Fibroblast of skin of back (primary cell): ENCODE data around the gene GRAMD4.

ENCODE experiments used
- DNase-seq: peaks from one replicate; pipeline ENCODE4 v3.0.0-alpha.2; 2013

The GRAMD4 gene

DNA sequence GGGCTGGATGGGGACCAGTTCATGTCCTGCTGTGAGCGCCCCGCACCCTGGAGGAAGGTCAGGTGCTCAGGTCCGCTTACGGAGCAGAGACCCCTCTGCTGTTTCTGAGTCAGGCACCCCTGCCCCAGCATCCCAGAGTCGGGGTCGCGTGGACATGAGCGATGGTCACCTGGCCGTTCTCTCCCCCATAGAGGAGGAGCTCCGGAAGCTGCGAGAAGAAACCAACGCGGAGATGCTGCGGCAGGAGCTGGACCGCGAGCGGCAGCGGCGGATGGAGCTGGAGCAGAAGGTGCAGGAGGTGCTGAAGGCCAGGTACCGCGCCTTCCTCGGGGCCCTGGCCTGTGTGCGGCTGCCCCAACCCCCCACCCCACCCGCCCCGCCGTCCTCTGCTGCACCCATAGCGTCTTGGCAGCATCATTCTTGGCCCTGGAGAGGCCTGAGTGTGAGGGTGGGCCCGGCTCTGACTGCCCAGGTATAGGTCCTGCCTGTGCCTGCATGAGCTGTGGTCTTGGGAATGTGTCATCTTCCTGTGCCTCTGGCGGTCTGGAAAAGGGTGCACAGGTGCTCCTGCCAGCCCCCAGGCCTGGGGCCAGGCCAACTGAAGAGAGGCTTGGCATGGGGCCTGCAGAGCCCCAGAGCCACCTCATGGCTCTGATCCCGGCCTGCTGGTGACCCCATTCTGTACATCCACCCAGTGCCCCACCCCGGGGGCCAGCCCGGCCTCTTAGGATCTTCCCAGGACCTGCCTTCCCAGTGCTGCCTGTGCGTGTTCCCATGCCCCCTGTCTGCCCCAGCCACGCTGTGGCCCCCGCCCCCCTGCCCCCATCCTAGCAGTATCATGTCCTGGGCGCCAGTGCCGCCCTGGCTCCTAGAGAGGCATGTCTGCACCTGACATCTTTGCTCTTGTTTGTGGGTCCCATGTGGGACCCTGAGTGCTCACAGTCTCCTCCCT, 38.1 kb downstream of the GRAMD4 start:
- DNase-seq = no peak

DNA sequence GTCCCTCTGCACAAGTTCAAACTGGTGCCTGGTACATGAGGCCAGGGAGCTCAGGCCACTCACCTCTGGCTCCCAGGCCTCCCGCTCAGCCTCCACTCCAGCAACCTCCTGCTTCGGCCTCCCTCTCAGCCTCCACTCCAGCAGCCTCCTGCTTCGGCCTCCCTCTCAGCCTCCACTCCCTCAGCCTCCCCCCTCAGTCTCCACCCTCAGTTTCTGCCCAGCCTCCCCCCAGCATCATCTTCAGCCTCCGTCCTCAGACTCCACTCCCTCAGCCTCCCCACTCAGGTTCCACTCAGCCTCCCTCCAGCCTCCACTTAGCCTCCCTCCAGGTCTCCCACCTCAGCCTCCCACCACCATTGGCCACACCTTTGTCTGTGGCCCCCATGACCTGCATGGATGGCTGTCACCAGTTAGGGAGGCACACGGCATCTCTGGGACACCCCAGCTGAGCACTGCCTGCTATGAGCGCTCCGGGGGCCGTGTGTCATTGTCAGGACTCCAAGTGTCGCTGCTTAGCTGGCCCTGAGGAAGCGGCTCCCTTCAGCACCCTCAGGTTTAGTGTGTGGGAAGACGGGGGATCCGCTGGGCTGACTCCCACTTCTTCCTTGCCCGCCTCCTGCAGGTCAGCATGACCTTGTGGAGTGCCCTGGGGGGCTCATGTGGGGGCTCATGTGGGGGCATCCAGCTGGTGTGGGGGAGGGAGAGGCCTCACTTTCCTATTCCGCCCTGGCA, 39.0 kb downstream of the GRAMD4 start:
- DNase-seq = no peak

DNA sequence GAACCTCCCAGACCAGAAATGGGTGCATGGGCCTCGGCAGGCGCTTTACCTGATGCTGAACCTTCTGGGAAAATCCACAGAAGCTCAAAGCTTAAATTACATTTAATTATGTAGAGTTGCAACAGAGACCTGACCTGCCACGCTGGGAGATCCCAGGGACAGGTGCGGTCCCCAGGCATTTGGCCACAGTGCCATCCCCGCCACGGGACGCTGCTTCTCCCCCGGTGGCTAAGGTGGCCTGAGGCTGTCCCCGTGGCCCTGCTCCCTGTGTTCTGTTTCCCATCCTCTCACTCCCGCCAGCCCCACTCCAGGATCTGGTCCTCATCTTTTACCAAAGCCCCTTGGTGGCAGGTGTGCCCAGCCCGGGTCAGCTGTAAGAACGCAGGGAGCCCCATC, 39.6 kb downstream of the GRAMD4 start:
- no peak for DNase-seq

DNA sequence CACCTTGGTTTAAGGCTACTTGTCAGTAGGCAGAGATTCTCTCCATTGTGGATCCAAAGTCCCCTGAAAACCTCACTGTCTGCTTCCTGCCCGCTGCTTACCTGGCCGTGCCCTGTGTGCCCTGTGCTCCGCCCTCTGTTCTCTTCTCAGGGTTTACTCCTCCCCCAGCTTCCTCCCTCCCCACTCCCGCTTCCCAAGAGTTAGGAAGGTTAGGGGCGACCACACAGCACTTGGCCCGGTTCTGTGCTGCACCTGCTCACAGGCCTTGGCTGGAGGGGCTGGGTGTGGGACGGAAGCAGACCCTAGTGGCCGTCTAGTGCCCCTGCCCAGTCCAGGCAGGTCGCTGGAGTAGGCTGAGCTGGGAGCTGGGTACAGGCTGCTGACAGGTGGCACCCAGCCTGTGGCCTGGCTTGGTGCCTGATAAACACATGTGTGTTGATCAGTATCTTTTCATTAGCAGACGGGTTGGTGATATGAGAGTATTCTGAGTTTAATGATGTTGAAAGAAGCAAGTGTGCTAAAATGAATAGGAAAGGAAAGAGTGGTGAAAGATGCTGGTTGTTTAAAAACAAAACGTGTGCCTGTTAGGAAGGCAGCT, 40.5 kb downstream of the GRAMD4 start:
- DNase-seq = no peak

DNA sequence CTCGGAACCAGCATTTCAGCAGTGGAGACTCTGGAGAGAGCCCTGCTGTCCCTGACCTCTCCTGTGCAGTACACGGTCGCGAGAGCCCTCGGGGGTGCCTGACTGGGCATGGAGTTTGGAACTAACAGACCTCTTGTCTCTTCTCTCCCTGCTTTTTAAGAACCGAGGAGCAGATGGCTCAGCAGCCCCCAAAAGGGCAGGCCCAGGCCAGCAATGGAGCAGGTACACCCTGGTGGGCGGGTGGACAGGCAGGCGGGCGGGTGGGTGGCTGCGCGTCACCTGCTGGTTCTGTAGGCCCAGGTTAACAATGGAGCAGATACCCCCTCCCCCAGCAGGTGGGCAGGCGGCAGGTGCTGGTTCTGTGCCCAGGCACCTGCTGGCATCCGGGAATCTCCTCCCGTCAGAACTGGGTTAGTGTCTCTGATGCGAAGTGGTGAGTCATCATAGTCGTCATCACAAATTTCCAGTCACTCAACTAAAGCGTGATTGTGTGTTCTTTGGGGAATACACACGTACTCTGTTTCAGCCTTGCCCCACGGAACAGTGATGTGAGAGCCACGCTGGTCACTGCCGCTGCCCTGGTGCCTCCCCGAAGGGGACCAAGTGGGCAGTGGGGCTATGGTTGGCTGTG, 41.1 kb downstream of the GRAMD4 start:
- no peak for DNase-seq

DNA sequence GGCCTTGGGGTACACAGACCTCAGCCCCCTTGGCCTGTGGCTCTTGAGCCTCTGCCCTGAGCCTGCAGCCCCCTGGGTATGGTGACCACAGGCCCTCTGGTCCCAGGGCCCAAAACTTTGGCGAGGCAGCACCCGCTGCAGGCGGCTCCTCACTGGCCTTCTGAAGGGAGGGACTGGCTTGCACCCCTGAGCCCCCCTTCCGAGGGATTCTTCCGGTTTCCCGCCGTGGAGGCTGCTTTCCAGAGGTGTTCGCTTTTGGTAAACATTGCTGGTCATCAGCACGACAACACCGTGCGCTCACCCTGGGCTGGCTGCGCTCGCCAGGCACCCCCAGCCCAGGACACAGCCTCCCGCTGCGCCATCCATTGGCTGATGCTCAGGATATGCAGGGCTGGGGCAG, 42.0 kb downstream of the GRAMD4 start:
- no peak for DNase-seq

DNA sequence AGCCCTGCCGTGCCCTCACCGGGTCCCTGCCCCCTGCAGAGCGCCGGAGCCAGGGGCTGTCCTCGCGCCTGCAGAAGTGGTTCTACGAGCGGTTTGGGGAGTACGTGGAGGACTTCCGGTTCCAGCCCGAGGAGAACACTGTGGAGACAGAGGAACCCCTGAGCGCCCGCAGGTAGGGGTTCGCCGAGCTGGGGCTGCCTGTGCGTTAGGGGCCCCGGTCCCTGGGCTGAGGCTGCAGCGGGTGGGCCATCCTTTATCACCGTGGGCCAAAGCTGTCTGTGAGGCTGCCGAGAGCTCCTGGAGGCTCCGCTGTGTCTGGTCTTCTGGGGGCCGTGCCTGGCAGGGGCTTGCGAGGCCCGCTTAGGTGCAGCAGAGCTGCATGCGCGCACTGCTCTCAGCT, 42.8 kb downstream of the GRAMD4 start:
- no peak for DNase-seq

DNA sequence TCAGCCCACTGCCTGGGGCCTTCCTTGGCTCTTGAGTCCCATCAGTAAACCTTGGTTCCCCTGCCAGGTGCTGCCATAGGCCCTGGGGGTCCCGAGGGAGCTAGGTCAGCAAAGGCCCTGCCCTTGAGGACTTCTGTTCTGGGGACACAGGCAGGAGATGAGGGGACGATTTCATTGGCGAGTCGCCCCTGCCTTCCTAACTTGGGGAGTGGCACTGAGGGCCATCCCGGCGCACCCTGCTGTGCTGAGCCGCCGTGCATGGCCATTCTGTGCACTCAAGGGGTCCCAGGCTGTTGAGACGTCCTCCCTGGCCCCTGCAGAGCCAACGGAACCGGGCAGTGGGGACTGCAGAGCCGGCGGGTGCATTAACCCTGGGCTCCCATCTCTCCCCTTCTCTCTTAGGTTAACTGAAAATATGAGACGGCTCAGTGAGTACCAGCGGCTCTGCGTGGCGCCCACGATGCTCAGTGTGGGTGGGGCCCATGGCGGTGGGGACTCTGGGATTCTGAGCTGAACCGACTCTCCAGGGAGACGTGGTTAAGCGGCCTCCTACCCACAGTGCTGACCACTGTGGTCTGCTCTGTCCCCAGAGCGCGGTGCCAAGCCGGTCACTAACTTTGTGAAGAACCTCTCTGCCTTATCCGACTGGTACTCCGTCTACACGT, 43.4 kb downstream of the GRAMD4 start:
- no peak for DNase-seq

DNA sequence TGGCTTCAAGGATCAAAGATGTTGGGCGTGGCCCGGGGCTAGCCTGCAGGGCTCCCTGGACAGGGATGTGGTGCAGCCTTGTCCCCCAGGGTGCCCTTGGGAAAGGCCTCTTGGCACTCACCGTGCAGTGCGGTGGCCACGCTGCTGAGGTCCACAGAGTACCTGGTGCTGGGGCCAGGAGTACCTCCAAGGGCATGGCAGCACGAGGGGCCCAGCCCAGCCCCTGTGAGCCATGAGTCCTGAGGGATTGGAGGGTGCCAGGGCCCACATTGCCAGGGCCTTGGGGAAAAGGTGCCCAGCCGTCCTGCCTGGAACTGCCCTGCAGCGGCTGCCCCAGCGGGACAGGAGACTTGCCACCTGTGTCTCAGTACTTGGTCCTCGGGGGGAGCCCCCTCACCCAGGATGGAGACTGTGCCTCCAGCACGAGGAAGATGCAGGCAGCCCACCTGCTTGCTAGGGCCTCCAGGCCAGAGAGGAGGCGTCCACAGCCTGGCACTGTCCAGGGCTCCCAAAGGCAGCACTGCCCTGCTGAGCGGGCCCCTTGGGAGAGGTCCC, 44.2 kb downstream of the GRAMD4 start:
- DNase-seq = no peak

DNA sequence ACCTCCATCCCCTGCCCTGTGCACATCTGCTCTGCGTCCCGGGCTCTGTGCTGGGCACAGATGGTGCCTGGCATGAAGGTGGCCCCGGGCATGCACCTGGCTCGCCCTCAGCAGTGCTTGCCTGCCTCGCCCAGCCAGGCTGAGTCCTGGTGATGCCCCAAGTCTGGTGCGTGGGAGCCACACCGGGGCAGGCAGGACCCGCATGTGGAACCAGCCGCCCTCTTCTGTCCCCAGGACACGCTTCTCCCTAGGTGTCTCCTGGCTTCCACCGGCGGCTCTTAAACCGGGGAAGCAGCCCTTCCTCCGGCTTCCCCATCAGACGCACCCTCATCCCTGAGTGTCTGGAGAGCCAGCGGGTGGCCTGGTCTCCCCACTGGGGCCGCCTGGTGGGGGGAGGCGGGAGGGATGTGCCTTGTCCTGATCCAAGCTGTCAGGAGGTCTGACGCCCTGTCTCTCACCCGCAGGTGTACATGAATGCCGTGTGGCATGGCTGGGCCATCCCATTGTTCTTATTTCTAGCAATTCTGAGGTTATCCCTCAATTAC, 45.0 kb downstream of the GRAMD4 start:
- no peak for DNase-seq

DNA sequence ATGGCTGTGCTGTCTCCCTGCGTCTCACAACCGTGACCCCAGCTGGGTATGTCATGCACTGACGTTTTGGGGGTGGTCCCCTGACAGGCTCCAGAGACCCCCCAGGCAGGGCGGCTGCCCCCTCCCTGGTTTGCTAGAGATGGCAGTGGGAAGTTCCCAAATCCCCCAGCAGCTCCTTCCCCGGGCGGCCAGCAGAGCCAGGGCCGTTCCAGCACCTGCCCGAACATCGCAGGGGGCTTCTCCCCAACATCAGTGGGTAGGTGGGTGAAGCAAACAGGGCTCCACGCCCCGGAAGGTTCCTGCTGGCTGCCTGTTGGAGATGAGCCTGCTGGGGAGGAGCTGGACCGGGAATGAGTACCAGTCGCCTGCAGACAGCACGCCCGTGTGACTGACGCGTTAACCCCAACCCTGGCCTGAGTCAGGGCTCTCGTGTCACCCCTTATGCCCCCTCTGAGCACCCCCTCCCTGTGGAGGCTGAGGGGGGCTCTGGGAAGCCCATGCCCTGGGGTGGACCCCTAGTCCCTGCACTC, 45.6 kb downstream of the GRAMD4 start:
- DNase-seq = no peak

DNA sequence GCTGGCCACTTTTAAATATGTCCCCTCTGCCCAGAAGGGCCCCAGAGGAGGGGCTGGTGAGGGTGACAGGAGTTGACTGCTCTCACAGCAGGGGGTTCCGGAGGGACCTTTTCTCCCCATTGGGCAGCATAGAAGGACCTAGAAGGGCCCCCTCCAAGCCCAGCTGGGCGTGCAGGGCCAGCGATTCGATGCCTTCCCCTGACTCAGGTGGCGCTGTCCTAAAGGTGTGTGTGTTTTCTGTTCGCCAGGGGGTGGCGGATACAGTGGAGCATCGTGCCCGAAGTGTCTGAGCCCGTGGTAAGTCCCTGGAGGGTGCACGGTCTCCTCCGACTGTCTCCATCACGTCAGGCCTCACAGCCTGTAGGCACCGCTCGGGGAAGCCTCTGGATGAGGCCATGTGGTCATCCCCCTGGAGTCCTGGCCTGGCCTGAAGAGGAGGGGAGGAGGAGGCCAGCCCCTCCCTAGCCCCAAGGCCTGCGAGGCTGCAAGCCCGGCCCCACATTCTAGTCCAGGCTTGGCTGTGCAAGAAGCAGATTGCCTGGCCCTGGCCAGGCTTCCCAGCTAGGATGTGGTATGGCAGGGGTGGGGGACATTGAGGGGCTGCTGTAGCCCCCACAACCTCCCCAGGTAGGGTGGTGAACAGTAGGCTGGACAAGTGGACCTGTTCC, 46.5 kb downstream of the GRAMD4 start:
- DNase-seq = no peak

DNA sequence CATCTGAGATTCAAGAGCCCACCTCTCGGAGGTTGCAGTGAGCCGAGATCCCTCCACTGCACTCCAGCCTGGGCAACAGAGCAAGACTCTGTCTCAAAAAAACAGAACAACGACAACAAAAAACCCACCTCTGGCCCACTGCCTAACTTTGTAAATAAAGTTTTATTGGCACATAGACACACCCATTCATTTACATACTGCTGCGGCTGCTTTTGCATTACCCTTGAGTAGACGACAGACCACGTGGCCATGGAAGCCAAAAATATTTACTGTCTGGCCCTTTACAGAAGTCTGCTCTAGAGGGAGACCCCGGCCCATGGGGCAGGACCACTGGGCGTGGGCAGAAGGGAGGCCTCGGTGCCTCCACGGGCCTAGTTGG, 47.0 kb downstream of the GRAMD4 start:
- no peak for DNase-seq

DNA sequence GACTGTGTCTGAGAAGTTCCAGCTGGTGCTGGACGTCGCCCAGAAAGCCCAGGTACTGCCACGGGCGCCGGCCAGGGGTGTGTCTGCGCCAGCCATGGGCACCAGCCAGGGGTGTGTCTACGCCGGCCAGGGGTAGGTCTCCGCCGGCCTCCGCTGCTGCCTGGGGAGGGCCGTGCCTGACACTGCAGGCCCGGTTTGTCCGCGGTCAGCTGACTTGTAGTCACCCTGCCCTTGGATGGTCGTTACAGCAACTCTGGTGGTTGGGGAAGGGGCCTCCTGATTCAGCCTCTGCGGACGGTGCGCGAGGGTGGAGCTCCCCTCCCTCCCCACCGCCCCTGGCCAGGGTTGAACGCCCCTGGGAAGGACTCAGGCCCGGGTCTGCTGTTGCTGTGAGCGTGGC, 47.9 kb downstream of the GRAMD4 start:
- DNase-seq = no peak

DNA sequence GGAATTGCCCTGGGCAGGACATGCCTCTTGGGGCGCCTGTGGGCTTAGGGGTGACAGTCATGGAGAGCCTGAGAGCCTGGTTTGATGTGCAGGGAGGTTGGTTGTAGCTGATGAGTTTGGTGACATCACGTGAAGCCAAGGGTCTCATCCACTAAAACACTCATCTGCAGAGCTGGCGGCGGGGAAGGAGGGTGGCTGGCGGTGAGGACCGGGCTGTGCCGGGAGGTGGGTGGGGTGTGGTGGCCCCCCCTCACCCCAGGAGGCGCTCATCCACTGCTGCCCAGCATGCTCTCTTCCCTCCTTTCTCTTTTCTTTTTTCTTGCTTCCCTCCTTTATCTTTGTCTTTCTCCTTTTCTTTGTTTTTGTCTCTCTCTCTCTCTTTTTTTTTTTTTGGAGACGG, 49.0 kb downstream of the GRAMD4 start:
- no peak for DNase-seq

DNA sequence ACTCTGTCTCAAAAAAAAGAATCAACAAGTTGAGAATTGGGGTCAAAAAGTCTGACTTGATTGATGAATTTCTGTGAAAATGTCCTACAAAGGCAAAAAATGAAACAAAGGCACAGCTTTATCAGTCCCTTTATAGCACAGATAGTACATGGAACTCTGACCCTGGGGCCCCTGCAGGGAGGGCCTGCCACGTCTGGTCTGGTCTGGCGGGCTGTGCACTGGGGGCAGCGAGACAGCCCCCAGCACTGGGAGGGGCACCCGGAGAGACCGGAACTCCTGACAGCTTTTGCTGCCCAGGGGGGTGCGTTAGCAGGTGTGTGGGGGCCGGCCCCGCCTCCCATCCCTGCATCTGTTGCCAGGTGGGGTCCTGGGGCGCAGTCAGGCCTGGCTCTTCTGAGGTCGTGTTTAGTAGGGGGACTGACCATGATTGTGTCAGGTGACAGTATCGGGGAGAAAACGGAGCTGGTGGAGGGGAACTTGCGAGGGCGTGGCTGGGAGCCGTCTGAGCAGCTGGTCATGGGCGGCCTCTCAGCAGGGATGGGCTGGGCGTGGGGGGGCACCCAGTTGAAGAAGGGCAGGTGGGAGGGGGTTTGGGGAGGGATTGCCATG, 51.7 kb downstream of the GRAMD4 start:
- no peak for DNase-seq

DNA sequence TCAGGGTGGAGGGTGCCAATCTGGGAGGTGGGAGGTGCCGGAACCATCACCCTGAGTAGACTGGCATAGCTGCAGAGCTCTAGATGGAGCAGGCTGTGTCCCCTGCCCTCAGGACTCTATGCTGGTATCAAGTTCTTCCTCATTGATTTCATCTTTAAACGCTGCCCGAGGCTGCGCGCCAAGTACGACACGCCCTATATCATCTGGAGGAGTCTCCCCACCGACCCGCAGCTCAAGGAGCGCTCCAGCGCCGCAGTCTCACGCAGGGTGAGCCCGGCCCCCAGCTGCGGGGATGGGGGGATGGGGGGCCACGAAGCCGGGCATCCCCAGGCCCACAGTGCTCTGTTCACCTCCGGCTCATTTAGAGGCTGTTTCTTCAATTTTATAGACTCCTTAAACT, 52.5 kb downstream of the GRAMD4 start:
- DNase-seq = no peak

DNA sequence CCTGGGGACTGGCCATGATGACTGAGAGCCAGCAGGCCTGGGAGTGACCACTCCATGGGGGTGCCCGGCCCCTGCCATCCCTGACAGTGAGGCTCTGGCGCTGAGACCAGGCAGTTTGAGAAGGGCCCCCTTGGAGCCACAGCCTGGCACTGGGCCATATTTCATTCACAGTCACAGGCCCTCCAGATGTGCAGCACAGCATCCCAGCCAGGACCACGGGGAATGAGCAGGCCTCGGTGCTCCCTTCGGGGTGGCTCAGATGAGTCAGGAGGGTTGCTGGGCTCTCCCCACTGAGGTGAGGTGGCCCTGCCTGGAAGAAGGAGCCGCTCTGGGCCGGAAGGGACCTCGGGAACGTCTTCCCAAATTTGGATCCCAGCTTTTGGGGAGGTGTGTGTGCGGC, 53.0 kb downstream of the GRAMD4 start:
- DNase-seq = peak; percentile 8

DNA sequence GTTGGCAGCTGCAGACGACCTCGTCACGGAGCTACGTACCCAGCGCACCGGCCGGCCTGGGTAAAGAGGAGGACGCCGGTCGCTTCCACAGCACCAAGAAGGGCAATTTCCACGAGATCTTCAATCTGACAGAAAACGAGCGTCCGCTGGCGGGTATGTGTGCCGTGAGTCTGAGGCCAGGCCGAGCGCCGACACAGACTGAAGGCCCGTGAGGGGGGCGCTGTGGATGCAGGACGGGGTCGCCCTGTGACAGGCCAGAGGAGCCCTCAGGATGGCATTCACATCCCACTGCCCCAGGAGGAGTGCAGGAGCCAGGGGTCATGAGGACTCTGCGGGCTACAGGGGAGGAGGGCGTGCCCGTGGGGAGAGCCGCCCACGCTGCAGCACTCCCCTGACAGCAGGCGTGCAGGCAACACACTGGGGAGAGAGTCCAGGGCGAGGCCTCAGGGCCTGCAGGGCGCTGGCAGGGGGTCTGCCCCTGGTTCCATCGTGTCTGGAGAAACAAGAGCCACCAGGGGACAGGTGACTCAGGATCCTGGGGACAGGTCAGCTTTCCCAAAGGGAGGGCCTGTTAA, 53.6 kb downstream of the GRAMD4 start:
- DNase-seq = no peak

DNA sequence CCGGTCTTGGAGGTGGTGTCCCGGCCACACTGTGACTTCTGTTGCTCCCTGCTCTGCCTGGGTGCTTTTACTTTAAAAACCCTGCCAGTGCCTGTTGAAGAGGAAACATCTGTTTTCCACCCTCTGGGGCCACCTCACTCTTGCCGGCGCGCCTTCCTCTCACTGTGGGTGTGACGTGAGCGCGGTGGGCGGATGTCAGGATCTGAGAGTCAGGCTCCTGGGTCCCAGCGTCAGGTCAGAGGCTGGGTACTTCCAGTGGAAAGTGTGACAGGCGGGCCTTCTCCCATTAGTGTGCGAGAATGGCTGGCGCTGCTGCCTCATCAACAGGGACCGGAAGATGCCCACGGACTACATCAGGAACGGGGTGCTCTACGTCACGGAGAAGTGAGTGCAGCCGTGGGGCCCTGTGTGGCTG, 54.2 kb downstream of the GRAMD4 start:
- DNase-seq = peak; percentile 12
